Stimulated activated CD8-positive, alpha-beta memory T cell treated with anti-CD3 and anti-CD28 coated beads, Interleukin-15, amount 100 ng/mL, for 4 hours (primary cell): ENCODE data around the gene SLC15A1.
"Not testable (repeated sequence)": the region's sequence is repeated elsewhere in the genome, so short reads cannot be mapped to it uniquely, and the experiment has no call there.

Experiments used
- DNase-seq, 2 donors: peaks; one replicate each; pipeline ENCODE4 v3.0.0-alpha.2; 2020; ENCODE audit warnings: low read depth in 2 of 2

SLC15A1 gene

GRCh38 chr13:98781045-98781444, 28.6 kb upstream of the SLC15A1 start:
- DNase-seq: no peak

GRCh38 chr13:98780451-98780850, 28.0 kb upstream of the SLC15A1 start:
- DNase-seq: no peak

GRCh38 chr13:98779695-98780094, 27.2 kb upstream of the SLC15A1 start:
- DNase-seq: no peak

- no peak for DNase-seq
Measured at GRCh38 chr13:98778749-98779148, 26.3 kb upstream of the SLC15A1 start.

GRCh38 chr13:98776644-98777043, 24.2 kb upstream of the SLC15A1 start:
- no peak for DNase-seq

- DNase-seq: no peak
Measured at GRCh38 chr13:98775844-98776598, 23.5 kb upstream of the SLC15A1 start.

GRCh38 chr13:98775386-98775785, 22.9 kb upstream of the SLC15A1 start:
- no peak for DNase-seq

GRCh38 chr13:98774776-98775175, 22.3 kb upstream of the SLC15A1 start:
- DNase-seq: no peak

GRCh38 chr13:98773921-98774320, 21.4 kb upstream of the SLC15A1 start:
- DNase-seq: no peak

GRCh38 chr13:98772794-98773452, 20.5 kb upstream of the SLC15A1 start:
- no peak for DNase-seq

GRCh38 chr13:98771838-98772611, 19.6 kb upstream of the SLC15A1 start:
- no peak for DNase-seq

- DNase-seq: no peak
Measured at GRCh38 chr13:98769736-98770135, 17.3 kb upstream of the SLC15A1 start.

- DNase-seq: no peak
Measured at GRCh38 chr13:98768522-98768921, 16.1 kb upstream of the SLC15A1 start.

- DNase-seq: no peak
Measured at GRCh38 chr13:98766697-98767096, 14.2 kb upstream of the SLC15A1 start.

GRCh38 chr13:98765996-98766519, 13.6 kb upstream of the SLC15A1 start:
- no peak for DNase-seq

GRCh38 chr13:98761986-98762616, 9.6 kb upstream of the SLC15A1 start:
- no peak for DNase-seq

- no peak for DNase-seq
Measured at GRCh38 chr13:98761126-98761985, 8.9 kb upstream of the SLC15A1 start.

GRCh38 chr13:98755729-98756128, 3.3 kb upstream of the SLC15A1 start:
- DNase-seq: no peak

- DNase-seq: no peak
Measured at GRCh38 chr13:98755116-98755515, 2.6 kb upstream of the SLC15A1 start.

GRCh38 chr13:98754468-98754867, 2.0 kb upstream of the SLC15A1 start:
- not testable (repeated sequence) for DNase-seq

GRCh38 chr13:98751861-98752466, 508 bp downstream of the SLC15A1 start:
- DNase-seq: no peak
